Thyroid gland (tissue), 4 donors: ENCODE data around the gene MYT1. TPM values are rescaled to one million over a fixed set of nuclear protein-coding genes. Genes with fewer than 3 reads are reported as not detected.

Experiments
- DNase-seq, 2 donors: peaks; one replicate each; pipeline ENCODE4 v3.0.0-alpha.2; 2019
- H3K27ac ChIP-seq, 3 donors: fragments of 200-600 bp; sonication (generic); 1 replicate in 2 of 3; 2 replicates in 1 of 3; pipeline ENCODE4 v1.5.1; 2016 to 2019; ENCODE audit warnings: mild to moderate bottlenecking in 1 of 3, moderate library complexity in 1 of 3
- H3K27me3 ChIP-seq: fragments of 200-600 bp; sonication (generic); one replicate; pipeline ENCODE4 v1.5.1; 2019
- H3K36me3 ChIP-seq, 2 donors: fragments of 200-600 bp; sonication (generic); one replicate each; pipeline ENCODE4 v1.5.1; 2016 to 2019
- H3K4me1 ChIP-seq, 2 donors: fragments of 200-600 bp; sonication (generic); one replicate each; pipeline ENCODE4 v1.5.1; 2017 to 2019
- H3K4me3 ChIP-seq, 3 donors: fragments of 200-600 bp; sonication (generic); replicated peaks in 1 of 3; 1 replicate in 2 of 3; 2 replicates in 1 of 3; pipeline ENCODE4 v1.5.1; 2016; ENCODE audit warnings: mild to moderate bottlenecking in 1 of 3
- H3K9me3 ChIP-seq: fragments of 200-600 bp; sonication (generic); one replicate; pipeline ENCODE4 v1.5.1; 2017
- CTCF ChIP-seq, 6 experiments: fragments of 200-600 bp in 3 of 6; fragments of 450-650 bp in 3 of 6; sonication (generic) in 3 of 6; IDR thresholded peaks; one replicate each; pipeline ENCODE4 v1.5.1; 2016 to 2019; ENCODE audit warnings: antibody characterized with exemption in 6 of 6, mild to moderate bottlenecking in 2 of 6, inconsistent platforms in 1 of 6, moderate library complexity in 1 of 6
- POLR2A ChIP-seq, 2 donors: fragments of 450-650 bp; IDR thresholded peaks; one replicate each; pipeline ENCODE4 v1.6.1; 2017; ENCODE audit warnings: antibody characterized with exemption in 2 of 2, mild to moderate bottlenecking in 2 of 2, moderate library complexity in 1 of 2
- WGBS, 2 donors: methylation state at CpG; one replicate each; pipeline ENCODE4 v1.1.5; 2017; 5-methylcytosine and 5-hydroxymethylcytosine counted together
- intact Hi-C: fragments of 100-400 bp; cut with DNase I; formaldehyde crosslinking; loops from one replicate; pipeline ENCODE4 v1.15.1; 2023
- total RNA-seq, 4 donors: library from RNA; depleted of rRNA; stranded (reverse); fragments of >200 nt; gene quantifications; one replicate each; pipeline ENCODE4 v1.2.3, GENCODE V29; 2016

The MYT1 gene
- total RNA-seq, 4 donors from 2014 or later: 0.42 to 1.8 (median 1.1) TPM

GRCh38 chr20:64246616-64247306, 82.5 kb downstream of the MYT1 start:
- WGBS, 2 donors: 70 to 74% methylated on average over 10 of the region's 10 CpGs
- DNase-seq: no peak
- no peak for TF ChIP-seq POLR2A (IDR thresholded peaks at IDR 0.05)
- TF ChIP-seq CTCF (IDR thresholded peaks at IDR 0.05): no peak
- intact Hi-C loops: no loop called here
- H3K36me3 ChIP-seq: no peaks in the 10 kb centered on the region
- no peaks in the 10 kb centered on the region for H3K9me3 ChIP-seq
- no peak overlapping the region for H3K27ac ChIP-seq
- no peaks in the 10 kb centered on the region for H3K4me1 ChIP-seq
- no peak overlapping the region for H3K4me3 ChIP-seq
- no peaks in the 10 kb centered on the region for H3K27me3 ChIP-seq

GRCh38 chr20:64247307-64247618, 83.0 kb downstream of the MYT1 start:
- no peaks in the 10 kb centered on the region for H3K27me3 ChIP-seq
- H3K27ac ChIP-seq: no peak overlapping the region
- H3K36me3 ChIP-seq: no peaks in the 10 kb centered on the region
- H3K4me1 ChIP-seq: no peaks in the 10 kb centered on the region
- no peak overlapping the region for H3K4me3 ChIP-seq
- H3K9me3 ChIP-seq: no peaks in the 10 kb centered on the region
- intact Hi-C loops: no loop called here
- WGBS, 2 donors: 84 to 89% methylated on average over 8 to 9 of the region's 9 CpGs
- no peak for DNase-seq
- no peak for TF ChIP-seq CTCF (IDR thresholded peaks at IDR 0.05)
- TF ChIP-seq POLR2A (IDR thresholded peaks at IDR 0.05): no peak

GRCh38 chr20:64247970-64248841, 84.0 kb downstream of the MYT1 start:
- DNase-seq: no peak
- H3K36me3 ChIP-seq: no peaks in the 10 kb centered on the region
- H3K9me3 ChIP-seq: no peaks in the 10 kb centered on the region
- no peak overlapping the region for H3K27ac ChIP-seq
- no peaks in the 10 kb centered on the region for H3K4me1 ChIP-seq
- 70 to 74% methylated on average over 23 of the region's 33 CpGs for WGBS, 2 donors
- H3K27me3 ChIP-seq: no peaks in the 10 kb centered on the region
- no peak overlapping the region for H3K4me3 ChIP-seq
- intact Hi-C loops: no loop called here
- no peak for TF ChIP-seq POLR2A (IDR thresholded peaks at IDR 0.05)
- TF ChIP-seq CTCF (IDR thresholded peaks at IDR 0.05): no peak

GRCh38 chr20:64250027-64250426, 85.8 kb downstream of the MYT1 start:
- no peaks in the 10 kb centered on the region for H3K27me3 ChIP-seq
- no peak for TF ChIP-seq CTCF (IDR thresholded peaks at IDR 0.05)
- TF ChIP-seq POLR2A (IDR thresholded peaks at IDR 0.05): no peak
- 89% methylated on average over 2 of the region's 2 CpGs for WGBS, 2 donors
- no peak for DNase-seq
- no peak overlapping the region for H3K4me3 ChIP-seq
- H3K9me3 ChIP-seq: no peaks in the 10 kb centered on the region
- intact Hi-C loops: no loop called here
- H3K27ac ChIP-seq: no peak overlapping the region
- H3K36me3 ChIP-seq: no peaks in the 10 kb centered on the region
- H3K4me1 ChIP-seq: peaks cover under 1 to 2% of the 10 kb centered on the region in 2 donors

- WGBS, 2 donors: 95 to 97% methylated on average over 4 of the region's 4 CpGs
- Histone ChIP-seq H3K4me1 (peaks cover 12 to 13% of the 10 kb centered on the region in 2 donors), H3K27ac (no peak overlapping the region), H3K9me3 (no peaks in the 10 kb centered on the region), H3K36me3 (no peaks in the 10 kb centered on the region), H3K27me3 (no peaks in the 10 kb centered on the region), H3K4me3 (no peak overlapping the region)
- TF ChIP-seq POLR2A (IDR thresholded peaks at IDR 0.05): no peak
- TF ChIP-seq CTCF (IDR thresholded peaks at IDR 0.05): no peak
- intact Hi-C loops: no loop called here
- DNase-seq: no peak
These were observed 88.7 kb downstream of the MYT1 start for GRCh38 chr20:64253000-64253383.
